GM19438 (cell line): Measurements from ENCODE around the gene DCLRE1B.

Experiments
- ATAC-seq: cut with Tn5 transposase; IDR thresholded peaks from one replicate; pipeline ENCODE4 v1.9.1; 2021; ENCODE audit warnings: low read depth; ENCODE audit not compliant: unreplicated experiment

DCLRE1B gene

DNA sequence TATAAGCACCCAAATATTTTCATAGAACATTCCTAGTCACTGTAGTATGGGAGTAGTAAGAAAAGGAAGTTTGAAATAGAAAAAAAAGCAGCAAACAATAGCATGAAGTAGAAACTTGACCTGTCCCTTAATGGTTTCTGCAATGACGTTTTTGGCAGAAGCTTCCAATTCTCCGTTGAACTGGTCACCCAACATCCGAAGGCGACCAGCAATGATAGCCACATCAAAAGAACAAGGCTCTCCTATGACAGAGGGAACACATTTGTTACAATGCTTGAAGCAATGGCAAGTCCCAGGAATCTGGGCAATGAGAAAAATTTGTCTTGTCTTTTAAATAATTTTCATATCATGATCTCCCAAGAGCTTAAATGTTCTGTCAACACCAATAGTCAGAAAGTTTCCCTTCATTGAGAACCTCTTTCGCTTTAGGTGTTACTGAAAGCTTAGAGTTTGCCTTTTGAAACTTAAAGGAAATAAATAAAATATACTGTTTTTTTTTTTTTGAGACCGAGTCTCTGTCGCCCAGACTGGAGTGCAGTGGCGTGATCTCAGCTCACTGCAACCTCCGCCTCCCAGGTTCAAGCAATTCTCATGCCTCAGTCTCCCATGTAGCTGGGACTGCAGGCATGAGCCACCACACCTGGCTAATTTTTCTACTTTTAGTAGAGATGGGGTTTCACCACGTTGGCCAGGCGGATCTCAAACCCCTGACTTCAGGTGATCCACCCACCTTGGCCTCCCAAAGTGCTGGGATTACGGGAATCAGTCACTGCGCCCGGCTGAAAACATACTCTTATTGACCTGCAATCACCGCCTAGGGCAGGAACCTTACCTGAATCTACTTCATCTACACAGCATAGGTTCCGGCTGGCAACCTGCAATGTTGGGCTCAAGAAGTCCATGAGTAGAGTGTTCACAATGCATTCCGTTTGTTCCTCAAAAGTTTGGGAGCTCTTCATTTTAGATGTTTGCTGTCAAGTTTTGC lies 18.4 kb upstream of the DCLRE1B start:
- no peak for ATAC-seq

DNA sequence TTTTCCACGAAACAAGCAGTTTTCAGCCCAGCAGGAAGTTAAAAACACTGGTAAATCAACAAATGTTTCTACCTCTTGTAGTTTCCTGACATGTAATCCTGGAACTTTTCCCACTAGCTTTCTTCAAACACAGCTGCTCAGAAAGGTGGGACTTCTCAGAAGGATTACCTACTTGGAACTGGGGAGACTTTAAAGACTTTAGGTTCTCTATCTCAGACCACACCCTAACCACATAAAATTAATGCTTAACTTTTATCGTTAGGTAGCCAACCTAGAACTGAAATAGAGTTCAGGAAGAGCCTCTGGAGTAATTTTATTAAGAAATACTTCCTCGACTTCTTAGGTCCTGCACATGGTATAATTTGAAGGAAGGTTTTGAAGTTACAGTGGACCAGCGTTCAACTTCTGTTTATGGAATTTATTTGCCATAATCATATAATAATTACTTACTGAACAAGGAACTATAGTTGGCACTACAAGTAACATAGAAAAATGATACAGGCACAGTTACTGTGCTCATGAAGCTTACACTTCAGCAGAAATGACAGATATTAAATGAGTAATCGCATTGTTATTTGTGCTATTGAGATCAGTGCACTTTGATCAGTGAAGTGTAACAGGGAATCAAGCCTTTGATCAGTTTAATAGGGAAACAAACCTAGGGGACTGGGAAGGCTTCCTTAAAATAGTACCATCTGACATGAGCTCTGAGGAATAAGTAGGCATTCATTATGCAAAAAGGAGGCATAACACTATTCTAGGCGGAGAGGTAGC lies 17.5 kb upstream of the DCLRE1B start, which contains the start of gene BCL2L15:
Gene BCL2L15, minus strand, starts transcription at position 180 of the 774 bp plus-strand sequence. CDS start 206 bp downstream, outside the sequence.
- ATAC-seq, result no peak

DNA sequence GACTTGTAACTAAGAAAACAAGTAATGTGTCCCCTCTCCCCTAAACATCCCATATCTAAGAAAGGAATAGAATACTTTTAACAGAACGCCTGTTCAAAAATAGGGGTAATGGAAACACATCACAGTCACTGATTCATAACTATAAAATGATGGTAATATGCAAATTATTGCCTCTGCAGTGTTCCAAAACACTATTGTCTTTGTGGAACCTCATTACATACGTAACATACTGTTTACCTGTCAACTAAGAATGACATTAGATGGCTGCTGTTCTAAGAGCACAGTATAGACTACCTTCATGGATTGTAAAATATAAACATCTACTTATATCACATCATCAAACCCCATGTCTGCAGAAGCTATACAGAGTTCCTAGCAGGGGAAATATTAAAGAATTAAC lies 14.3 kb upstream of the DCLRE1B start:
- ATAC-seq, result no peak

DNA sequence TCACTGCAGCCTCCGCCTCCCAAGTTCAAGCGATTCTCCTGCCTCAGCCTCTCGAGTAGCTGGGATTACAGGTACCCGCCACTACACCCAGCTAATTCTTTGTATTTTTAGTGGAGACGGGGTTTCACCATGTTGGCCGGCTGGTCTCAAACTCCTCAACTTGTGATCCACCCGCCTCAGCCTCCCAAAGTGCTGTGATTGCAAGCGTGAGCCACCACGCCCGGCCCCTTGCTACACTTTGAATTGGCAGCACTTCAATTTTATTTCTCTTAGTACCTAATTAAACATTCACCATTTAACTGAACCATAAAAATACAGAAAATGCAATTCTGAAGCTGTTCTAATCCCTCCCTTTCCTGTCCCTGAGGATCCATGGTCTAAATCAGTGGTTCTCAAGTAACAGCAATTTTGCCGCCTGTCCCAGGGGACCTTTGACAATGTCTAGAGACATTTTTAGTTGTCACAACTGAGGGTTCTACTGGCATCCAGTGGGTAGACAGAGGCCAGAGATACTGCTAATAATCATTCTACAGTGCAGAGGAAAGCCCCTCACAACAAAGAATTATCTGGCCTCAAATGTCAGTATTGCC lies 13.4 kb upstream of the DCLRE1B start:
- no peak for ATAC-seq

DNA sequence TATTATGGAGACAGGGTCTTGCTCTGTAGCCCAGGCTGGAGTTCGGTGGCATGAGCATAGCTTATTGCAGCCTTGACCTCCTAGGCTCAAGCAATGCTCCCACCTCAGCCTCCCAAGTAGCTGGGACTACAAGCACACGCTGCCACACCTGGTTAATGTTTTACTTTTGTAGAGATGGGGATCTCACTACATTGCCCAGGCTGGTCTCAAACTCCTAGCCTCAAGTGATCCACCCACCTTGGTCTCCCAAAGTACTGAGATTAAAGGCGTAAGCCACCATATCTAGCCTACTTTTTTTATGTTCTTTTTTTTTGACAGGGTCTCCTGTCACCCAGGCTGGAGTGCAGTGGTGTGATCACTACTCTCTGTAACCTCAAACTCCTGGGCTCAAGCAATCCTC lies 11.9 kb upstream of the DCLRE1B start:
- ATAC-seq, result no peak

DNA sequence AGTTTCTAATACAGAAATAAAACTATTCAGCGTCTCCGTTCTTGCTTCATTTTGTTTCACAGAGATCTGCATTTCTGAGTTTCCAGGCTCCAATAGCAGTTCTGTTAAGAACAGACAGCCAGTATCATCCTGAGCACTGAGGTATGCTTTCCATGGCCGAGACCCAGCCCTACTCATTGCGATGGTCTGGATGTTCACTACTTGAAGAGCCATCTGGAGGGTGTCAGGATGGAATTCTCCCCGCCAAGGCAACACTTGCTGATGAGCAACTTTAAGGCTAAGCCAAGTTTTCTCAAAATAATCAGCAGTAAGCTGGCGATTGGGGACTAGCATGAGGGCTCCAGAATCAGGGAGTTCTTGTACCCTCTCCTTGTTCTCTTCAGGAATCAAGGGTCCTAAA lies 10.0 kb upstream of the DCLRE1B start:
- ATAC-seq, result no peak

DNA sequence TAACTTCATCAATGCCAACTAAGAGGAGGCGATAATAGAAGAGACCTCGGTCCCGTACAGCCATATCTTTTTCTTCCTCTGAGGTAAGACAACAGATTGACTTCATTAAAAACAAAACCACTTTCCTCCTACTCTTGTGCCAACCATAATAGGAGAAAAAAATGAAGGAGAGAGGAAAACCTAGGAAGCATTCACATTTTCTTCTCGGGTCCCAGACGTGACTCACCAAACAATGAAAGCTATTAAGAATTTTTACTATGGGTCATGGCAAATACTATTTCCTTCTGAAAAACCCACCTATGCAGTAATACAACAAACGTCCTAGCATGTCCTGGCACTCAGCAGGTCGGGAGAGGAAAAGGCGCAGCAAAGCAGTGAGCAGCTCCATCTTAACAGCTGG lies 9.2 kb upstream of the DCLRE1B start:
- ATAC-seq, result no peak

DNA sequence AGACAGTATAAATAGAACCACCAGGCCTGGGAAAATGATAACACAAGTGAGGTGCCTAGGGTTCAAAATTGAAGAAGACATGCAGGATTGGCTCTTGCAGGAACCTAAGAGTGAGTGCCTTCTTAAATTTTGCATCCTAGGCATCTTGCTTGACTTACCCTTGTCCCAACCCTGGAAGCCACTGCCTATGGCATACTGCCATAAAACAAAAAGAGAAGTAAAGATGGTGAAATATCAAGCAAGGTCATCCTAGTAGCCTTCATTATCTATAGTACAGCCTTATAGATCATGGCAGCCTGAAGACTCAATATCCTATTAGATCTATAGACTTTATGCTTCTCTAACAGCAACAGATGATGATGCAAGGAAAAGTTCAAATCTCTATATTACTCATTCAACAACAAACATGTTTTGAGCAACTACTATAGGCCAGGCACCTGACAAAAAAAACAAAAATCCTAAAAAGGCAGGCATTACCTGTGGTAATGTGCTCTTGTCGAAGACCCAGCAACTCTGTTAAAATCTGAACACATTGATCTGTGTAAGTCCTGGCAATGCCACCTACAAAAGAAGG lies 6.8 kb upstream of the DCLRE1B start:
- no peak for ATAC-seq

DNA sequence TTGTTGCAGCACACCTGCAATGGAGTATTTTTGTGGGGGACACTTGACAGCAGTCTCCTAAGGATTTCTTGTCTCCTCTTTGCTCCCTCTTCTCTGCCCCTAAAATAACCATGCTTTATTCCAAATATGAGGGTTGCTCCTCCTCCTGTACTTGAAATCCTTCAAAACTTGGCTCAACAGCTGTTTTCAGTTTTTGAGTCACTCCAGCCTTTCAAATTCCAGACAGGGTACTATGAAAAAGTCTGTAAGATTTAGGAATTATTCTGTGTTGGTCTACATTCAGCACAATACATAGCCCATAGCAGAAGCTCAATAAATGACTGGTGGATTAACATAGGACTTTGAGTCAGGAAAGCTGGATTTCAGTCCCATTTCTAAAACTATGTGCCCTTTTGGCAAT lies 6.0 kb upstream of the DCLRE1B start:
- ATAC-seq, result no peak

DNA sequence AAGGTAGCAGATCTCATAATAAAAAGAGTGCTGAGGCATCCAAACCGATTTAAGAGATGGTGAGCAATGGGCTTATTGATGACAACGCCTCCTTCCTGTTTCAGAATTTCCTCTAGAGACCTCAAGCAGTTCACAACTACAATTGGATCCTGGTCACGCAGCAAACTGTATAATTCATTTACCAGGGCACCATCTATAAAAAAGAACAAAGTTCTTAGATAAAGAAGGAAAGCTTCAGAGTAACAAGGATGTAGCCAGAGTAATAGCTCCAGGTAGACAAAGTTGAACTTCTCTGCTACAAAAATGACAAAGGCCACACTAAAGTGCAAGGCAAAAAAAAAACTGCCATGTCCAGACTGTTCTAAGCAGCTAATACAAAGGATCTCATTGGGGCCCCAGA lies 3.9 kb upstream of the DCLRE1B start:
- ATAC-seq, result no peak

DNA sequence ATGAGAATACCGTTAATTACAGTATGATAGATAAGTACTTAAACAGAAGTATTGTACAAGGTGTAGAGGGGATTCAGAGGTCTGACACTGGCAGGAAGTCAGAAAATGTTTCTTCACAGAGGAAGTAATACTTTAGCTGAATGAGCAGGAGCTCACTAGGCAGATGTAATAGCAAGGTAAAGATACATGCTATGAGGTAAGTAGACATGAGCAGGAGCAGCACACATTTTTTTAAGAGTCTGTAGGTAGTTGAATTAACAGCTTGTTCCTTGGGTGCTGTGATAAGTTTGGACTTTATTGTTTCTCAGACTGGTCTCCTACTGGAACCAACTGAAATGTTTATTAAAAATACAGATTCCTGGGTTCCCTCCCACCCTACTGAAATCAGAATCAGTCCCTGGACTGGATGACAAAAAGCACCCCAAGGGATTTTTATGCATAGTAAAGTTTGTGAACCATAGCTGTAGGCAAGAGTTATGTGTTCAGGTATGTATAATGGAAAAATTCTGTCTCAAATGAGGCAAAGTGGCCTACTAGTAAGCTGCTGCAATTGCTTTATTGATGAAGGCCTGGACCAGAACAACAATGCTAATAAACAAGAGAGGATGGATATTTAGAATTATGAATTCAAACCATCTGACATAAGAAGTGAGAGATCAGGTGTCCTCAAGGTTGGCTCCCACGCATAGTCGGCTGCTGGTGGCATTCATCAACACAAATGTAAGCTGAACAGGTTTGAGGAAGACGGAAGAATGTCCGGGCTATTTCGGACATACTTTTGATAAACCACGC lies 1.4 kb upstream of the DCLRE1B start:
- ATAC-seq, result no peak

DNA sequence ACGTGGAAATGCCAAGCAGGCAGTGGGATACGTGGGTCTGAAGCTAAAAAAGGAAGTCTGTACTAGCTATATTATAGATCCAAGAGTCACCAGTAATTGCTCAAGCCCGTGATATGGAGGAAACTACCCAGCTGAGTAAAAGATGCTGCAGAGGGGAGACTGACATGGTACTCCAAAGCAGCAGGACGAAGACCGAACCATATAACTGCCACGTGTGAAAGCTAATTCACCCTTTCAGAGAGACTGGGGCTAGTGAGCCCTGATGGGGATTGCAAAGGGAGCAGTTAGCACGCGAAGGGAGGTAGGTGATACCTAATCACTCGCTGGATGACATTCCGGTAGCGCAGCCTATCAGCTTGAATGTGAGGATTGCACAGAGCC lies 843 bp upstream of the DCLRE1B start:
- ATAC-seq, result peak; percentile 28

DNA sequence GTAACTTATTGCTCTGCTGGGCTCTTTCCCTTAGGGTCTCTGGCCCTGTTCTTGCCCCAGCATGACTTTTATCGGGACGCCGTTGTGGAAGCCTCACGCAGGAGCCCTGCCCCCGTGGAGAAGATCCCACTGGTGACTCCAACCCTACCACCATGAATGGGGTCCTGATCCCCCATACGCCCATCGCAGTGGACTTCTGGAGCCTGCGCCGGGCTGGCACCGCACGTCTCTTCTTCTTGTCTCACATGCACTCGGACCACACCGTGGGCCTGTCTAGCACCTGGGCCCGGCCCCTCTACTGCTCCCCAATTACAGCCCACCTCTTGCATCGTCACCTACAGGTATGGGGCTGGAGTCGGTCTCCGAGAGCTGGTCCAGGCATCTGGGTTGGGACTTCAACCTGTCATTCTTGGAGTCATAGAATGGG lies 322 bp downstream of the DCLRE1B start:
- ATAC-seq, result peak; percentile 4

DNA sequence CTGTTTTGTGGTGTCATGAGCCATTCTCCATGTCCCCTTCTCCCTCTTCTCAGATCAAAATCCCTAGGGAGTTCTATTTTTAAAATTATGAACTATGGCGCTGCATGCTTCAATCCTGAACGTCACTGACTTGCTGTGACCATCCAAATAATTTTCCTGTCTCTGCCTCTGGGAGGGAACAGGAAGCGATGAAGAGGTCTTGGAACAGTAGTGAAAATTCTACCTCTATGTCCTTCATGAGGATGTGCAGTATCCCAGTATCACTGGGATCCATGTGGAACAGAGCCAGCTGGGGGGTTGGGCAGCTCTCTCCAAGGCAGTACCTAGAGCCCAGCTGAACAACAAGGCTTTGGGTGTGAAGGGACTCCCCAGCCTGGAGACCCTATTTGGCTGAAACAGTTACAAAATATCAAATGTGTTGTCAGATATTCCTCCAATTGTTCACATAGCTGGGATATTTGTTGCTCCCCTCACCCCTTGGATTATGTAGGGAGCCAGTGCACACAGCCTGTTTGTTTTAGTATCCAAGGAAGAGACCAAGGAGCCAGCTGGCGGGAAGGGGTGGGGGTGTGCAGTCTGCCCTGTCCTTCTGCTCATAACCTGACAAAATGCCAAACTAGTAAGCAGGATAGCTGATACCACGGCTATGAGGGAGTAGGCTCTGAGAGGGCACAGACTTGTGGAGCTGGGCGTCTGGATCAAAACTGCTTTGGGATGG lies 7.6 kb downstream of the DCLRE1B start:
- no peak for ATAC-seq

DNA sequence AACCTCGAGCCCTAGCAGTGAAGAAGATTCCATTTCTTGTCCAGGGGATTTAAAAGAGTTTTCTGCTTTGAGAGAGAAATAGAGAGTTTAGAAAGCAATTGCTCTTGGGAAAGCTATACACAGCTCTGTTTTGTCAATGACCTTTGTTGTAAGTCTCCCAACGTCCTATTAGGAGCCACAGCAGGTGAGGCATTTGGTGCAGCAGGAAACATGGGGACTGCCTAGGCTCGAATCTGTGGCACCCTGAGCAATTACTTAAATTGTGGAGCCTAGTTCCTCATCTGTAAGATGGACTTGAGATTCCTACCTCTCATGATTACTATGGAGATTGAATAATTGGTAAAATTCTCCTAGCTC lies 8.2 kb downstream of the DCLRE1B start:
- no peak for ATAC-seq

DNA sequence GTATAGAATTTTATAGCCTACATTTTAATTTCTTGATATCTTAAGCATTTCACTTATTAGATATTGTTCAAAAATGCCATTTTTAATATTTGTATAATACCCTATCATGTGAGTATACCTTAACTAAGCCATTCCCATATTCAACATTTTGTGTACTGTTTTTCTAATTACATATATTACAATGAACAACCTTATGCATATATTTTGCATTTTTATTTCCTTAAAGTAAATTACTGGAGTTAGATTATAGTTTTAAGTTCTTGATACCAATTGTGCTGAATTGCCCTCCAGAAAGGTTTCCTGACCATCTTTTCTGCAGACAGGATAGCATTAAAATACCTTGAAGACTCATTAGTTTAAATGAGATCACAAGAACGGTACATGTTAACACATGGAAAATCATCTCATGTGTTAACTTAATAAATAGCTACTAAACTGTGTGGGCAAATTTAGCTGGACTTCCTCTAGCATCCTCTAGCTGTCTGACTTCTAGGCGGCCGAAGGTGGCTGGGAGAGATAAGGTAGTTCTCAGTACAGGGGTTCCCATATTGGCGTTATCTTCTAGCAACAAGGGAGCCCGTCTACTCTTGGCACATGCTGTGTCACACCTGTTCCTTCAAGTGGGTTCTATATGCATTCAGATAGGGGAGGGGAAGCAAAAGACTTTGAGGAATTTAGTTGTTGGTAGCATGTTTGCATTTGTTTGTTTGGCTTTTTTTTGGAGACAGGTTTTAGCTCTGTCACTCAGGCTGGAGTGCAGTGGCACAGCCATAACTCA lies 8.9 kb downstream of the DCLRE1B start:
- ATAC-seq, result no peak

DNA sequence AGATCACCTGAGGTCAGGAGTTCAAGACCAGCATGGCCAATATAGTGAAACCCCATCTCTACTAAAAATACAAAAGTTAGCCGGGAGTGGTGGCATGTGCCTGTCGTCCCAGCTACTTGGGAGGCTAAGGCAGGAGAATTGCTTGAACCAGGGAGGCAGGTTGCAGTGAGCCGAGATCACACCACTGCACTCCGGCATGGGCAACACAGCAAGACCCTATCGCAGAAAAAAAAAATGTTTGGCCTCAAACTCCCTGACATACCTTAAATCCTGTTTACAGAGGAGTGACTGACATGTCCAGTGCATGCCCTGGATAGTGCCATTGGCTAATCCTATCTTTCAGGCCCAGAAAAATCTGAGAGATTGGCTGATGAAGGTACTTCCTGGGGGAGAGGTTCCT lies 11.8 kb downstream of the DCLRE1B start:
- ATAC-seq, result no peak

DNA sequence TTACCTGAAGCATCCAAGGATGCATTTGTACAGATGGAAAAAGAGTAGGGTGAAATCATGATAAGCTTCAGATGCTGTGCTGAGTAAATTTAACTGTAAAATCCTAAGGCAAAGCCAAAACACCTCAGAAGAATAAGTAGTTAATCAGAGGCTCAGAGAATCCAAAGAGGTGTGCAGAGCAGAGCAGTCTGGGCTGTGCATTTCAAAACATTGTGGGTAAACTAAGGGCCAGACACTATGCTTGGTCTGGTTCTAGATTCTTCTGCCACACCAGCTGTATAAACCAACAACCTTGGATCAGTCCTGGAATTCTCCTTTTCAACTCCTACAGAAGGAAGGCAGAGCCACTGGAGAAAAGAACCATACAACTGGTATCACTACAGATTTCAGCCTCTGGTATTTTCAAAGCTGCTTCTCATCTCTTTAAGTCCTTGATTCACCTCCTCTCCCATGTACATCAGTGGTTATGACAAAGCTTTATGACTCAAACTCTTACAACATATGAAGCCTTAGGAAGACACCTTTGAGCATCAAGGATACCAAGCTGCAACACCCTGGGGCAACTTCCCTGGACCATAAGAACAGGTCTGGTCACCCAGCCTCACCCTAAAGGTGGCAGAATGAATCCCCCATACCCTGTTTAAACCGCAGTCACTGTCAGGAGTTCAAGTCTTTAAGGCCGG lies 12.4 kb downstream of the DCLRE1B start:
- no peak for ATAC-seq
